H9 (cell line): ENCODE data around the gene USP22. TPM values are rescaled to one million over a fixed set of nuclear protein-coding genes. Genes with fewer than 3 reads are reported as not detected.
A peak's percentile ranks its signal among the peaks of the same experiment; 100 is the strongest.

ENCODE experiments used
- DNase-seq: peaks from one replicate; pipeline ENCODE4 v3.0.0-alpha.2; 2017
- H2AFZ ChIP-seq: one replicate; pipeline ENCODE4 v1.6.1; 2013; ENCODE audit warnings: mild to moderate bottlenecking, low read length, control low read depth, moderate library complexity
- H2AK5ac ChIP-seq: 2 replicates; pipeline ENCODE4 v1.6.1; 2013; ENCODE audit warnings: low read length, control low read depth, mixed read lengths; ENCODE audit not compliant: insufficient read length
- H2BK120ac ChIP-seq: one replicate; pipeline ENCODE4 v1.6.1; 2013; ENCODE audit warnings: low read depth, mild to moderate bottlenecking, low read length, control low read depth, inconsistent platforms; ENCODE audit not compliant: poor library complexity, severe bottlenecking
- H2BK12ac ChIP-seq: 2 replicates; pipeline ENCODE4 v1.6.1; 2013; ENCODE audit warnings: low read length, control low read depth, mixed read lengths, low read depth; ENCODE audit not compliant: insufficient read length
- H2BK15ac ChIP-seq: 2 replicates; pipeline ENCODE4 v1.6.1; 2013; ENCODE audit warnings: low read depth, low read length, control low read depth
- H2BK20ac ChIP-seq: one replicate; pipeline ENCODE4 v1.6.1; 2013; ENCODE audit warnings: low read depth, mild to moderate bottlenecking, low read length, control low read depth, inconsistent platforms; ENCODE audit not compliant: poor library complexity, severe bottlenecking
- H2BK5ac ChIP-seq: 2 replicates; pipeline ENCODE4 v1.6.1; 2013; ENCODE audit warnings: low read length, control low read depth, mixed read lengths; ENCODE audit not compliant: insufficient read length
- H3K14ac ChIP-seq: 2 replicates; pipeline ENCODE4 v1.6.1; 2013; ENCODE audit warnings: low read length, control low read depth; ENCODE audit not compliant: insufficient read depth
- H3K18ac ChIP-seq: 2 replicates; pipeline ENCODE4 v1.6.1; 2013; ENCODE audit warnings: low read depth, mild to moderate bottlenecking, mixed read lengths, low read length, control low read depth; ENCODE audit not compliant: insufficient read length
- H3K23ac ChIP-seq: 2 replicates; pipeline ENCODE4 v1.6.1; 2013; ENCODE audit warnings: low read length, control low read depth, mixed read lengths, low read depth; ENCODE audit not compliant: insufficient read length
- H3K23me2 ChIP-seq: 2 replicates; pipeline ENCODE4 v1.6.1; 2013; ENCODE audit warnings: low read depth, mild to moderate bottlenecking, mixed read lengths, low read length, control low read depth; ENCODE audit not compliant: insufficient read length, poor library complexity, severe bottlenecking
- H3K27ac ChIP-seq: 2 replicates; pipeline ENCODE4 v1.5.1; 2013; ENCODE audit warnings: low read length, control low read depth, mixed read lengths, low read depth; ENCODE audit not compliant: insufficient read length
- H3K27me3 ChIP-seq: 2 replicates; pipeline ENCODE4 v1.6.1; 2013; ENCODE audit warnings: low read length, control low read depth, inconsistent platforms; ENCODE audit not compliant: insufficient read depth
- H3K4ac ChIP-seq: 2 replicates; pipeline ENCODE4 v1.6.1; 2013; ENCODE audit warnings: low read depth, mild to moderate bottlenecking, control low read depth, inconsistent platforms, low read length, moderate library complexity
- H3K4me1 ChIP-seq: 2 replicates; pipeline ENCODE4 v1.6.1; 2013; ENCODE audit warnings: low read length, control low read depth, inconsistent platforms; ENCODE audit not compliant: insufficient read depth
- H3K4me2 ChIP-seq: 2 replicates; pipeline ENCODE4 v1.6.1; 2013; ENCODE audit warnings: low read length, control low read depth, mixed read lengths; ENCODE audit not compliant: insufficient read length, insufficient read depth
- H3K56ac ChIP-seq: 2 replicates; pipeline ENCODE4 v1.6.1; 2013; ENCODE audit warnings: low read depth, mild to moderate bottlenecking, mixed read lengths, low read length, control low read depth; ENCODE audit not compliant: insufficient read length
- H3K79me1 ChIP-seq: 2 replicates; pipeline ENCODE4 v1.6.1; 2013; ENCODE audit warnings: low read depth, mild to moderate bottlenecking, moderate library complexity, low read length, control low read depth, inconsistent platforms; ENCODE audit not compliant: insufficient read depth, poor library complexity, severe bottlenecking
- H3K79me2 ChIP-seq: 2 replicates; pipeline ENCODE4 v1.6.1; 2013; ENCODE audit warnings: low read length, control low read depth, inconsistent platforms; ENCODE audit not compliant: insufficient read depth
- H3K9ac ChIP-seq: 2 replicates; pipeline ENCODE4 v1.6.1; 2013; ENCODE audit warnings: low read length, control low read depth, mixed read lengths; ENCODE audit not compliant: insufficient read length; ENCODE audit errors: extremely low read depth
- H3K9me3 ChIP-seq: one replicate; pipeline ENCODE4 v1.6.1; 2013; ENCODE audit warnings: low read depth, low read length, inconsistent platforms; ENCODE audit not compliant: control insufficient read depth
- H3T11ph ChIP-seq: one replicate; pipeline ENCODE4 v1.6.1; 2013; ENCODE audit warnings: mild to moderate bottlenecking, low read length, control low read depth, inconsistent platforms
- H4K20me1 ChIP-seq: one replicate; pipeline ENCODE4 v1.6.1; 2013; ENCODE audit not compliant: control insufficient read depth, insufficient read length, insufficient read depth
- H4K5ac ChIP-seq: 2 replicates; pipeline ENCODE4 v1.6.1; 2013; ENCODE audit warnings: low read depth, mild to moderate bottlenecking, mixed read lengths, low read length, control low read depth; ENCODE audit not compliant: insufficient read length
- H4K8ac ChIP-seq: replicated peaks from 2 replicates; pipeline ENCODE4 v1.6.1; 2013; ENCODE audit warnings: low read length, control low read depth, mixed read lengths, low read depth; ENCODE audit not compliant: insufficient read length
- H4K91ac ChIP-seq: 2 replicates; pipeline ENCODE4 v1.6.1; 2013; ENCODE audit warnings: low read depth, mild to moderate bottlenecking, moderate library complexity, mixed read lengths, low read length, control low read depth; ENCODE audit not compliant: insufficient read length
- H3K27ac Mint-ChIP-seq, 3 experiments: 2 replicates in 2 of 3; 3 replicates in 1 of 3; pipeline ENCODE4 v1.8.0; 2020 to 2021; ENCODE audit warnings: mixed read lengths in 3 of 3, mild to moderate bottlenecking in 1 of 3, moderate library complexity in 1 of 3
- H3K27me3 Mint-ChIP-seq: 2 replicates; pipeline ENCODE4 v1.8.0; 2021; ENCODE audit warnings: low read depth, mild to moderate bottlenecking, moderate library complexity, mixed read lengths
- H3K36me3 Mint-ChIP-seq, 3 experiments: 2 replicates in 2 of 3; 3 replicates in 1 of 3; pipeline ENCODE4 v1.8.0; 2020 to 2021; ENCODE audit warnings: low read depth in 3 of 3, mixed read lengths in 3 of 3; ENCODE audit not compliant: insufficient read depth in 1 of 3
- H3K4me1 Mint-ChIP-seq, 2 experiments: 2 replicates each; pipeline ENCODE4 v1.8.0; 2020; ENCODE audit warnings: mixed read lengths in 2 of 2
- H3K4me3 Mint-ChIP-seq, 2 experiments: 2 replicates in 1 of 2; 3 replicates in 1 of 2; pipeline ENCODE4 v1.8.0; 2020 to 2021; ENCODE audit warnings: mild to moderate bottlenecking in 2 of 2, mixed read lengths in 2 of 2, moderate library complexity in 1 of 2
- H3K9me3 Mint-ChIP-seq, 2 experiments: 2 replicates in 1 of 2; 3 replicates in 1 of 2; pipeline ENCODE4 v1.8.0; 2020; ENCODE audit warnings: mild to moderate bottlenecking in 2 of 2, mixed read lengths in 2 of 2, moderate library complexity in 1 of 2
- CTCF ChIP-seq: fragments of 200-600 bp; sonication (generic); conservative IDR thresholded peaks from 3 replicates; pipeline ENCODE4 v1.8.0; 2021; ENCODE audit warnings: antibody characterized with exemption, mild to moderate bottlenecking
- WGBS: extraction: QIAGEN DNeasy Blood & Tissue Kit; methylation state at CpG from one replicate; pipeline ENCODE4 v1.1.7; 2013; ENCODE audit warnings: missing lambda C conversion rate, low lambda C conversion rate, mixed read lengths; ENCODE audit not compliant: insufficient read length; ENCODE audit errors: extremely low coverage; 5-methylcytosine and 5-hydroxymethylcytosine counted together
- total RNA-seq: library from RNA; stranded (reverse); gene quantifications from 2 replicates; pipeline ENCODE4 v1.2.1, GENCODE V29; 2021

USP22 gene
- total RNA-seq, 1 experiment from 2014 or later, result 345 TPM

- peak; percentile 92 for TF ChIP-seq CTCF
- Histone ChIP-seq H4K91ac (no peak overlapping the region), H3K56ac (no peak overlapping the region), H4K5ac (peak overlapping the region; percentile 30), H3K23me2 (no peaks in the 10 kb centered on the region), H3K4me2 (no peak overlapping the region), H3K4ac (no peak overlapping the region), H3K9ac (peak overlapping the region; percentile 17), H3K18ac (peak overlapping the region; percentile 31), H2BK12ac (no peak overlapping the region), H4K8ac (no peak overlapping the region), H2AK5ac (no peak overlapping the region), H3K4me1 (peaks cover 2% of the 10 kb centered on the region; the same call in 1 of the 2 replicates), H2BK120ac (no peak overlapping the region), H3K79me1 (no peaks in the 10 kb centered on the region), H3K79me2 (no peaks in the 10 kb centered on the region), H3K23ac (no peak overlapping the region), H2BK5ac (no peak overlapping the region), H2AFZ (no peak overlapping the region), H2BK15ac (no peak overlapping the region), H3T11ph (no peak overlapping the region), H4K20me1 (no peaks in the 10 kb centered on the region), H3K14ac (peak overlapping the region; percentile 65), H3K27ac (no peak overlapping the region), H2BK20ac (no peak overlapping the region), H3K27me3 (no peaks in the 10 kb centered on the region), H3K9me3 (no peaks in the 10 kb centered on the region)
- H3K9me3 Mint-ChIP-seq, result peaks cover 0 to 4% of the 10 kb centered on the region in 2 experiments; a peak in 3 of 5 replicates
- peak overlapping the region; percentile 10 to 42; a peak in 3 of 5 replicates for H3K4me3 Mint-ChIP-seq
- peak overlapping the region; percentile 90 to 97 (median 93); a peak in 6 of 7 replicates for H3K27ac Mint-ChIP-seq
- WGBS, result no CpG with 5 or more reads among the region's 17 CpGs
- H3K36me3 Mint-ChIP-seq, result peaks cover 4 to 8% (median 5%) of the 10 kb centered on the region in 3 experiments; a peak in 5 of 7 replicates
- no peaks in the 10 kb centered on the region; the same call in 1 of the 2 replicates for H3K27me3 Mint-ChIP-seq
- H3K4me1 Mint-ChIP-seq, result peaks cover 13 to 22% of the 10 kb centered on the region in 2 experiments
- DNase-seq, result peak; percentile 92
These were observed 49.6 kb downstream of the USP22 start for GRCh38 chr17:20992987-20993862.
